HG03442 (cell line): ENCODE data around the gene KRI1.
"Not testable (repeated sequence)": the region's sequence is repeated elsewhere in the genome, so short reads cannot be mapped to it uniquely, and the experiment has no call there.

Source experiments
- ATAC-seq: cut with Tn5 transposase; IDR thresholded peaks from one replicate; pipeline ENCODE4 v1.9.1; 2021; ENCODE audit warnings: mild to moderate bottlenecking, moderate library complexity; ENCODE audit not compliant: unreplicated experiment

The KRI1 gene

GRCh38 chr19:10551006-10551405, 14.8 kb downstream of the KRI1 start:
- not testable (repeated sequence) for ATAC-seq

DNA sequence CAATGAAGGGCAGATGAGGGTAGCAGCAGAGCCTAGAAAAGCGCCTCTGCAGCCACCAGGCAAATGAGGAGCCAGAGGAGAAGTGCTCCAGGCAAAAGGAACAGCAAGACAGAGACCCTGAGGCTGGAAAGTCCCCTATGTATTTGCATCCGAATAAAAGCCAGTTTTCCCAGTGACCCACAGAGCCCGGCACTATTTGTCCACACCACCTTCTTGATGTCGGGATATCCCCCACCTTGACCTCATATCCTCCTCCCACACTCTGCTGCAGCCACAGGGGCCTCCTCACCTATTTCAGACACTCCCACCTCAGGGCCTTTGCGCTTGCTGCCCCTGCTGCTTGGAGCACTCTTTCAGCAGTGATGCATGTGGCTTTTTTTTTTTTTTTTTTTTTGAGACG, 15.5 kb downstream of the KRI1 start:
- no peak for ATAC-seq

DNA sequence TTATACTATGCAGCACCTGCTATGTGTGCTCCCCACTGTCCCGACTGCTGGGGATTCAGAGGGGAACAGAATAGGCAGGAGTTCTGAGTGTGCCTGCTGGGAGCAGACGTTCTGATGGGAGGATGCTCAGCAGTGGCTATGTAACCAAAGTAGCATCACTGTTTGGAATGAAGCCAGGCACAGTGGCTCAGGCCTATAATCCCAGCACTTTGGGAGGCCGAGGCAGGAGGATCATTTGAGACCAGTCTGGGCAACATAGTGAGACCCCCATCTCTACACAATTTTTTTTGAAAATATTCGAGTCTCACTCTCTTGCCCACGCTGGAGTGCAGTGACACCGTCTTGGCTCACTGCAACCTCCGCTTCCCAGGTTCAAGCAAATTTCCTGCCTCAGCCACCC, 16.1 kb downstream of the KRI1 start:
- no peak for ATAC-seq

DNA sequence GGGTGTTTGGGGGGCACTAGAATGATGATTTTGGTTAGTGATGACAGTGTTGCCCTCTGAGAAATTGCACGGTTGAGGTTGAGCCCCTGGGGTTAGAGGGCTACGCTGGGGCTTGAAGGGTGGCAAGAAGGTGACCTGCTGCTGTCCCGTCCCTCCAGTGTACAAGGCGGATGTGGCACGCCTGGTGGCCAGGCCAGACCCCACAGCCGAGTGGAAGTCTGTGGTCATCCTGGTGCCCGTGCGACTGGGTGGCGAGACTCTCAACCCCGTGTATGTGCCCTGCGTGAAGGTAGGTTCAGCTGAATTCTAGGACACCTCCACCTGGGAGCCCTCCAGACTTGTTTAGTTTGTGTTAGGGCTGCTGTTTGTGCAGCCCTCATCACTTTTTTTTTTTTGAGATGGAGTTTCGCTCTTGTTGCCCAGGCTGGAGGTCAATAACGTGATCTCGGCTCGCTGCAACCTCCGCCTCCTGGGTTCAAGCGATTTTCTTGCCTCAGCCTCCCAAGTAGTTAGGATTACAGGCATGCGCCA, 17.0 kb downstream of the KRI1 start:
- ATAC-seq = no peak

GRCh38 chr19:10546817-10547216, 19.0 kb downstream of the KRI1 start:
- no peak for ATAC-seq

DNA sequence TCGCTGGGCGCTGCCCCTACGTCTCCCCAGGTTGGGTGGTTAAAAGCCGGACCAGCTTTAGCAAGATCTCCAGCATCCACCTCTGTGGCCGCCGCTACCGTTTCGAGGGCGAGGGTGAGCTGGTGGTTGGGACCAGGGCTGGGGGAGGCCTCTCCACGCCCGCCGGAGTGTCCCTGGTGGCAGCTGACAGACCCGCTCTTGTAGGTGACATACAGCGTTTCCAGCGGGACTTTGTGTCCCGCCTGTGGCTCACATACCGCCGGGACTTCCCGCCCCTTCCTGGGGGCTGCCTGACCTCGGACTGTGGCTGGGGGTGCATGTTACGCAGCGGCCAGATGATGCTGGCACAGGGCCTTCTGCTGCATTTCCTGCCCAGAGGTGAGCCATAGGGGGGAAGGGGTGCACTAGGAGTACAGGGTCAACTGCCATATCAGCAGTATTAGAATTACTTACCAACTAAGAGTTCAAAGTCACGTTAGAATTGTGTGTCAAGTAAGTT, 21.0 kb downstream of the KRI1 start:
- no peak for ATAC-seq

DNA sequence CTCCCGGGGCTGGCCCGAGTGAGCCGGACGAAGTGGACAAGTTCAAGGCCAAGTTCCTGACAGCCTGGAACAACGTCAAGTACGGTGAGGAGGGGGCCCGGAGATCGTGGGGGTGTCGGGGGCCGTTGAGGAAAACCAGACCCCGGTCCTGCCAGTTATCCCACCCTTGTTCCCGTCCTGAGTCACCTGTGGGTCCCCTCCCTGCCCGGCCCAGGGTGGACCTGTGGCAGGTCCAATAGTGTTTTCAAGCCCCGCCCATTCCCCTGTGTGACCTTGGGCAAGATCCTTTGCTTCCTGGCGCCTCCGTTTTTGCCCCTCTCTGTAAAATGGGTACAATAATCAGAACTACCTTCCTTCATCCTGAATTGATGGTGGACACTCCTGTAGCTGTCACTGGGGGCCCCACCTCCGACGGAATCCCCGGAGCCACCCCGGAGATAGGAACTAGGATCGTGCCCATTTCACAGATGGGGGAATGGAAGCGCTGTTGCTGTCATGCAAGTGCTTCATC, 21.5 kb downstream of the KRI1 start:
- peak; percentile 22 for ATAC-seq

DNA sequence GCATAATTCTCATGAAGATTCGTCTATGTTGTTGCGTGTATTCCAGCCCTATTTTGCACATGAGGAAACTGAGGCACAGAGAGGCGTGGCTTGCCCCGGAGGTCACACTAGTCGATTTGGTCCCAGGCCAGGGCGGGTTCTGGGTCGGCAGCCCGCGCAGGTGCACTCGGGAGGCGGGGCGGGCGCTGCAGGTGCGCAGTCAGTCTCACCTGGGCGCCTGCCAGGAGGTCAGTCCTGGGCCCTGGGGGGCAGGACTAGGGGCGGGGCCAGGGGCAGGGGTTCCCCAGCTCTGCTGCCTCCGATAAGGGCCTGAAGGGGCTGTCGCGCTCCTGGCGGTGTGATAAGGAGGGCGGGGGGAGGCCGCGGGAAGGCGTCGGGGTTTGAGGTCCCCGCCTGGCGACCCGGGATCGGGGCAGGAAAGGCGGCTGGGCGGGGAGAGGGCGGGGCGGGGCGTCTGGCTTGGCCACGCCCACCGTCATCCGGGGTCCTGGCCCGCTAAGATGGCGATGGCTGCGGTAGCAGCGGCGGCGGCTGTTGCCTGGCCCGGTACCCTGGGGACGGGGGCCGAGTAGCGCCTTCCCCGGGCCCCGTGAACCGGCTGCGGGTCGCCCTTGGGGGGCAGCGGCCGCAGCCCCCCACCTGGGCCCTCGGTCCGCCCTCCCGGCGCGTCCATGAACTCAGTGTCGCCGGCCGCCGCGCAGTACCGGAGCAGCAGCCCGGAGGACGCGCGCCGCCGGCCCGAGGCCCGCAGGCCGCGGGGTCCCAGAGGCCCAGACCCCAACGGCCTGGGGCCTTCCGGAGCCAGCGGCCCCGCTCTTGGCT, 22.2 kb downstream of the KRI1 start, which contains the start of gene ATG4D:
ATG4D (plus strand) TSS at position 485 of the 822 bp plus-strand sequence; CDS start at position 672, 187 bp downstream.
- peak; percentile 62 for ATAC-seq

GRCh38 chr19:10543059-10543419, 22.8 kb downstream of the KRI1 start:
- no peak for ATAC-seq

- ATAC-seq = not testable (repeated sequence)
These were observed 26.8 kb downstream of the KRI1 start for GRCh38 chr19:10539016-10539415.

DNA sequence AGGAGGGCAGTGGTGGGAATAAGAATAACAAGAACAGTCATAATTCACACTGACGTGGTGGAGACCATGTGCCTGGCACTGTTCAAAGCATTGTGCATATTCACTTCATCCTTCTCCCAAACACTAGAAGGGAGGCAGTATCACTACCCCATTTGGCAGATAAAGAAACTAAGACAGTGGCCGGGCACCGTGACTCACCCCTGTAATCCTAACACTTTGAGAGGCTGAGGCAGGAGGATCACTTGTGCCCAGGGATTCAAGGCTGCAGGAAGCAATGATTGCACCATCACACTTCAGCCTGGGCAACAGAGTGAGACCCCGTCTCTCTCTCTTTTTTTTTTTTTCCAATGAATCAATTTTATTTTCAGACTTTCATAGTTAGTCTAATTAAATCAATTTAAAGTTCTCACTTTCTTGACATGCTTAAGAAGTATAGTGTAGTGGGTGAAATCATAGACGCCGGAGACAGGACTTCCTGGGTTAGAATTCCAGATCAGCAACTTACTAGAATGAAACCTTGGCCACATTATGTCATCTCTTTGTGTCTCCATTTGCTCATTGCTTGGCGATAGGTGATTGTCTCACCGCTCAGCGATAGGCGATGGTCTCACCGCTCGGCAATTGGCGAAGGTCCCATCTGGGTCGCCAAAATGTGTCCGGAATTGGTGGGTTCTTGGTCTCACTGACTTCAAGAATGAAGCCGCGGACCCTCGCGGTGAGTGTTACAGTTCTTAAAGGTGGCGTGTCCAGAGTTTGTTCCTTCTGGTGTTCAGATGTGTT, 27.4 kb downstream of the KRI1 start:
- ATAC-seq = no peak

DNA sequence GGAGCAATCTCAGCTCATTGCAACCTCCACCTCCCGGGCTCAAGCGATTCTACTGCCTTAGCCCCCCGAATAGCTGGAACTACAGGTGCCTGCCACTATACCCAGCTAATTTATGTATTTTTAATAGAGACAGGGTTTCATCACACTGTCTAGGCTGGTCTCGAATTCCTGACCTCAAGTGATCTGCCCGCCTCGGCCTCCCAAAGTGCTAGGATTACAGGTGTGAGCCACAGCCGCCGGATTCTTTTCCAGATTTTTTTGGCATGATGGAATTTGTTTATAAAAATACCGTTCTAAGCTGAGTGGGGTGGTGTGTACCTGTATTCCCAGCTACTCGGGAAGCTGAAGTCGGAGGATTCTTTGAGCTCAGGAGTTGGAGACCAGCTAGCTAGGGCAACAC, 28.1 kb downstream of the KRI1 start:
- ATAC-seq = no peak

GRCh38 chr19:10535613-10536012, 30.2 kb downstream of the KRI1 start:
- ATAC-seq = no peak

- no peak for ATAC-seq
These were observed 32.0 kb downstream of the KRI1 start for GRCh38 chr19:10533646-10534386.

- no peak for ATAC-seq
These were observed 33.4 kb downstream of the KRI1 start for GRCh38 chr19:10532457-10532856.

GRCh38 chr19:10526887-10527286, 38.9 kb downstream of the KRI1 start:
- not testable (repeated sequence) for ATAC-seq

DNA sequence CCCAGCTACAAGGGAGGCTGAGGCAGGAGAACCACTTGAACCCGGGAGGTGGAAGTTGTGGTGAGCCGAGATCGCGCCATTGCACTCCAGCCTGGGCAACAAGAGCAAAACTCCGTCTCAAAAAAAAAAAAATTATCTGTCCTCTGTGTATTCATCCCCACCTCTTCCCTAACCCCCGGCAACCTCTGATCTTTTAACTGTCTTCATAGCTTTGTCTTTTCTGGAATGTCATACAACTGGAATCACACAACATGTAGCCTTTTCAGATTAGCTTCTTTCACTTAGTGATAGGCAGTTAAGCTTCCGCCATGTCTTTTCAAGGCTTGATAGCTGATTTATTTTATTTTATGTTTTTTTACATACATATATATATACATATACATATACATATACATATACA, 40.2 kb downstream of the KRI1 start:
- no peak for ATAC-seq

- no peak for ATAC-seq
These were observed 42.6 kb downstream of the KRI1 start for GRCh38 chr19:10523135-10523636.

GRCh38 chr19:10521461-10522171, 44.2 kb downstream of the KRI1 start:
- no peak for ATAC-seq
